HG03066 (cell line): ENCODE measurements around the gene CLDN17.

Source experiments
- ATAC-seq: cut with Tn5 transposase; IDR thresholded peaks from one replicate; pipeline ENCODE4 v1.9.1; 2021; ENCODE audit warnings: low read depth; ENCODE audit not compliant: unreplicated experiment

CLDN17 gene

DNA sequence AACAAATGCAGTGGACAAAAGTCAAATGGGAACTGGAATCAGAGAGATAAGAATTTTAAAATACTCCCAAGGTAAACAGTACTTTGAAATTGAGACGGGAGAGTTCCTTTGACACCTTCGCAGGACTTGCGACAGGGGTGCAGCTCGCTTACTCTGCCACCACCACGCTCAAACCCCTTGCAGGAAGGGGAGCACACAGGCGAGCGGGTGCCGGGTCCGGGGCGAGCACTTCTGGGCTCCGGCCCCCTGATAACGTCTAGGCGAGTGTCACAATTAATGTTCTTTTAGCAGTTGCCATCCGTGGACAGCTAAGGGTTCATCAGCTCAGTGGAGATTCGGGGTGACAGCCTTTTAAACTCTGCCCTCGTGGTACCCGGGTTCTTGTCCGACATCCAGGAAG lies 37.4 kb downstream of the CLDN17 start:
- ATAC-seq, result no peak

GRCh38 chr21:30126576-30126975 lies 40.0 kb downstream of the CLDN17 start:
- no peak for ATAC-seq

DNA sequence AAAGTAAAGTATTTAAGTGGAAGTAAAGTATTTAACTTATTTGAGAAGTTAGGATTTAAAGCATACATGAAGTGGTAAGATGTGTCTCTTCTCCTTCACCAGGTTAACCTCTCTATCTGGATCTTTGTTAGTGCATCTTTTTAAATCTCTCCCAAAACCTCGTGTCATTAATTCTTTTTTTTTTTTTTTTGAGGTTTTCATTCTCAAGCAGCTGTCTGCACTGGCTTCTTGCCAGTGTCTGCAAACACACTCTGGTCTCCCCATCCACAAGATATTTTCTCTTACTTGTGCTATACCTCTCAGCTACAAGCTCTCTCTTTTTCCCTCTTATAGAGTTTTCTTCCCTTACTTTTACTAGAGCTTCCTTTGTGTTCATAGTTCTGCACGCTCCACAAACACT lies 49.0 kb downstream of the CLDN17 start:
- ATAC-seq, result no peak

DNA sequence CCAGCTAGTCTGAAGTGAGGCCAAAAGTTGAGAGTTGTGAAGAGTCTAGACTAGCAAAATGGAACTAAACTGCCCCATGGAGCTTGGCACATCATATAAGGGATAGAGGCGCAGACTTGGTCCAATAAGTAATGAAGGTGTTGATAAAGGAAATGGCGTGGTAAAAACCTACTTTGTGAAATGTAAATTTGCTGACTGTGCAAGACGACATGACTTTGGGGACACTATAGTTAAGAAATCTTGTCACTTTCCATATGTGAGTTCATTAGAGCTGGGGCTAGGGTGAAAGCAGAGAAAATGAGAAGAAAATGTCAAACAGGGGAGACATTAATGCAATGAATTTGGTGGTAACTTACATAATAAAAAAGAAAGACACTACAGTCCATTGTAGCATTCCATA lies 50.1 kb downstream of the CLDN17 start:
- no peak for ATAC-seq
